GM12873 (cell line): ENCODE results near the gene PRDM16.

Experiments used
- CTCF ChIP-seq: IDR thresholded peaks from 2 replicates; pipeline ENCODE4 v1.5.1; 2012; ENCODE audit warnings: low read depth, mild to moderate bottlenecking, moderate library complexity, low read length, control low read depth; ENCODE audit not compliant: insufficient read depth; ENCODE audit errors: missing control alignments

Gene PRDM16

GRCh38 chr1:3293563-3294080 lies 224.6 kb downstream of the PRDM16 start:
- no peak for TF ChIP-seq CTCF

GRCh38 chr1:3294450-3294849 lies 225.4 kb downstream of the PRDM16 start:
- no peak for TF ChIP-seq CTCF

DNA sequence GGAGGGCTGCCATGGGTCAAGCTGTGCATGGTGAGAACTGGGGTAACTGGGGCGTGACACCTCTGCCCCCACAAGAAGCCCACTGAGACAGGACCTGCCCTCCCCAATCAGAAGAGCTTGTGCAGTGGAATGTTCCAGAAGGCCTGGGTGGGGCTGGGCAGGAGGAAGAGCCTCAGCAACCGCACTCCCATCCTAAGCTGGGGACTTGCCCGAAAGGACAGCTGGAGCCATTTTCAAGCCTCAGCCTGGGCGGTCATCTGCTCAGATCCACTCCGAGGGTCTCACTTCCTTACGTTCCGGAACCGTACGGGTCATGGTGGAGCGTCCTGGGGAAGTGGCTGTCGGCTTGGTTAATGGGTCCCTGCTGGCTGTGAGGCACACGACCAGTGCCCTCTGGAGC lies 226.8 kb downstream of the PRDM16 start:
- no peak for TF ChIP-seq CTCF

GRCh38 chr1:3296326-3296725 lies 227.3 kb downstream of the PRDM16 start:
- no peak for TF ChIP-seq CTCF

- no peak for TF ChIP-seq CTCF
These were observed 227.8 kb downstream of the PRDM16 start for GRCh38 chr1:3296826-3297225.

GRCh38 chr1:3297756-3298155 lies 228.8 kb downstream of the PRDM16 start:
- TF ChIP-seq CTCF: no peak

- no peak for TF ChIP-seq CTCF
These were observed 229.2 kb downstream of the PRDM16 start for GRCh38 chr1:3298197-3298596.
